Measurements from ENCODE around the gene CPSF7.
"Not testable (repeated sequence)": the region's sequence is repeated elsewhere in the genome, so short reads cannot be mapped to it uniquely, and the experiment has no call there.

CPSF7 gene

GRCh38 chr11:61429691-61430582 is at the start of gene CPSF7, which contains the start of gene SDHAF2:
Gene CPSF7 (minus strand): TSS chr11:61429975. CDS start chr11:61429235, 740 bp downstream.
Gene SDHAF2 (plus strand): TSS chr11:61430124. CDS start chr11:61430147, 23 bp downstream.
- DNase-seq: peak; percentile 97

DNA sequence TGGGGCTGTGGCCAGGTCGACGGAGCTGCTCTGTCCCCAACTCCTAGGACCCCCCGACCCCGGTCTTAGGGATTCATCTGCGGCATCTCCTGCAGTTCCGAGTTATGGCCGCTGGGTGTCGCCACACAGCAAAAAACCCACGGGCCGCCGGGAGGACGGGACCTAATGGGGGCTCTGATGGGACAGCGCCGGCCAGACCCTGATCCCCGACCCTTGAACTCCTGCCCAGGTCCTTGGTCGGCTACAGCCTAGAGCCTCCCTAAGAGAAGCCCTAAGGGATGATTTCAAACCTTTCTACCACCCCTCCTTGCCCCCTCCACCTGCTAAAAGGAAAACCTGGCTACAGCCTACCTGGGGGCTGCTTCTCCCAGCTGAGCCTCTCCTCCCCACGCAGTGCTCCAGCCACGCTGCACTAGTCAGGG is 48.0 kb upstream of the CPSF7 start:
- peak; percentile 17 for DNase-seq

DNA sequence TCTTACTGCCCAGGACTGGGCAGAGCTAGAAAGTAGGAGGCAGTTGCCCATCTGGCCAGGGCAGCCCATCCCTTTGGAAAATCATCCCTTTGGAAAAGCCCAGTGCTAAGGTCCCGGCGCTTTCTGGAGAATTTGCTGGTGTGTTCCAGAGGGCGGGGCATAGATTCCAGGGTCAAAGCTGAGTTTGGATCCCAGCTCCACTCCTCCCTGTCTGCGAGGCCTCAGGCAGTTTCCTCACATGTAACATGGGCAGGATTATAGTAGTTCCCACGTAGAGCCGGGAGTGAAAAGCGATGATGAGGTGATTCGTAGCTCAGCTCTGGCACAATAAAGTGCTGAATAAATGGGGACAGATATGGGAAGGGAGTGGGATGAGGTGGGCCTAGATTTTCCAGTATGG is 47.4 kb upstream of the CPSF7 start:
- DNase-seq: no peak

DNA sequence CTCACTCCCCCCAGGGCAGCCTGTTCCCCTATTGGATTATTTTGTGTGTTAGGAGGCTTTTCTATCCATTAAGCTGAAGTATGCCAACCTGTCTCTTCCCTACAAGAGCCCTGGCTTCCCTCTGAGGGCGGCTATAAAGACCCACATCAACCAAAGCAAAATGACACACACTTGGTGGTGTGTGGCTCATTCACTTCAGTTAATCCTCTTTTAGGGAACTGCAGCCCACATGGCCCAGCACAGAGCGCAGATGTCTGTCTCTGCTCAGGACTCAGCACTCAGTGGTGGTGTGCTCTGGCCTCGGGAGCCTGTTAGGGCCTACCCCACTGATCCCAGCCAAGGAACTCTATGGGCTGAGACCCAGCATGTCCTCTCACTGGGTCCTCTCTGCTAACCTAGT is 46.6 kb upstream of the CPSF7 start:
- no peak for DNase-seq

- DNase-seq: no peak
Observed at GRCh38 chr11:61475433-61475832, 45.7 kb upstream of the CPSF7 start.

DNA sequence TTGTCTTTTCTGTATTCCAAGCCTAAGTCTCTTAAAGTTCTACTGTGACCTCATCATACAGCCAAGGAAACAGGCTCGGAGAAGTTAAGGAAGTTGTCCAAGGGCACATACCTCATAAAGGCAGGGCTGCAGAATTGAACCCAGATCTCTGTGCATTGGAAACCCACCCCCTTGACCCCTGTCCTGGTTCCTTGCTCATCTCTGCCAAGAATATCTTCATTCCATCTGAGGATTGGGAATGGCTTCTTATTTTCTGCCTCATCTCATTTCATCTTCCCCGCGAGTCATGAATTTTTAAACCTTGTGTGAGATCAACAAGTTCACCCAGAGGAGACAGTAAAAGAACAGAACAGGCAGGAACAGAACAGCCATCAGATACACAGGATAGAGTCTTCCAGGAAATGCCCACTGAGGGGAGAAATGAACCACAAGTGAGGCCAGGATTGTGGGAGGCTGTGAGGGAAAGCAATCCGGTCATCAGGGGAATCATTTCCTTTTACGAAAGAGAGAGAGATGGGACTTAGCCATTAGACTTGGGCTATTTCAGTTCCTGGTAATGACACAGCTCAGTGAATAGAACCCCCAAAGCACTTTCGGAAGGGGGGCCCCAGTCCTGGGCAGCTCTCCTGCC is 44.4 kb upstream of the CPSF7 start:
- DNase-seq: no peak

GRCh38 chr11:61473370-61474012 is 43.7 kb upstream of the CPSF7 start:
- no peak for DNase-seq

GRCh38 chr11:61472868-61473267 is 43.1 kb upstream of the CPSF7 start:
- DNase-seq: no peak

- DNase-seq: no peak
Observed at GRCh38 chr11:61472282-61472681, 42.5 kb upstream of the CPSF7 start.

- DNase-seq: no peak
Observed at GRCh38 chr11:61468002-61468401, 38.2 kb upstream of the CPSF7 start.

- DNase-seq: not testable (repeated sequence)
Observed at GRCh38 chr11:61467602-61468001, 37.8 kb upstream of the CPSF7 start.

GRCh38 chr11:61460986-61461385 is 31.2 kb upstream of the CPSF7 start:
- DNase-seq: no peak

- DNase-seq: no peak
Observed at GRCh38 chr11:61460474-61460881, 30.7 kb upstream of the CPSF7 start.

DNA sequence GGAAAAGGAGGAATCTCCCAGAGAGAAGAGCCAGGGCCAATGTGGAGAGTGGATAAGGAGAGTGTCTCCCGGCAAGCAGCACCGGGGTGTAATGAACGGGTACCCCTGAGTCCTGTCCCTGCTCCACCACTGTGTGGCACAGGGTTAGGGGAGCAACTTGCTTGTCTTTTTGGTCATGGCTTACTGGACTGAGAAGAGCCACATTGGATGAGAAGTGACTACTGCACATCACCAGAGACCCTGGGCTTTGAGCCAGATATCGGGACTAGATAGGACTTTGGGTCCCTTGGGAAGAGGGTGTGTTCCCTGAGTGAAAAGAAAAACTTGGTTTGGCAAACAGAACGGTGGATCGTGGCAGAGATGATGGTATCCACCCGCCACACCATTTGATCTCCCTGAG is 24.7 kb upstream of the CPSF7 start:
- no peak for DNase-seq

GRCh38 chr11:61453695-61454094 is 23.9 kb upstream of the CPSF7 start:
- no peak for DNase-seq

DNA sequence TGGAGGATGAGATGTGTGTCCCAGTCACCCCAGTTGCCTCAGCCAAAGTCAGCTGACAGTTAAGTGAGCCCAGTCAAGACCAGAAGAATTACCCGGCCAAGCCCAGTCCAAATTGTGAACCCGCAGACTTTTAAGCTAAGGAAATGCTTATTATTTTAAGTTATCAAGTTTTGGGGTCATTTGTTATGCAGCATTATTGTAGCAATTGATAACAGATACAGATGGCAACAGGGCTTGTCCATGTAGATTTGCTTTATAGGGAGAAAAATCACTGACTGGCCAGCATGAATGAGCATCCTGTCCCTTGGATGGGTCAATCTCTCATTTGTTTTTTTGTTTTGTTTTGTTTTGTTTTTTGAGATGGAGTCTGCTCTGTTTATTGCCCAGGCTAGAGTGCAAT is 23.1 kb upstream of the CPSF7 start:
- DNase-seq: no peak

GRCh38 chr11:61448552-61448927 is 18.8 kb upstream of the CPSF7 start:
- no peak for DNase-seq

GRCh38 chr11:61447601-61448551 is 18.1 kb upstream of the CPSF7 start:
- no peak for DNase-seq

GRCh38 chr11:61446211-61446651 is 16.5 kb upstream of the CPSF7 start:
- DNase-seq: peak; percentile 59

DNA sequence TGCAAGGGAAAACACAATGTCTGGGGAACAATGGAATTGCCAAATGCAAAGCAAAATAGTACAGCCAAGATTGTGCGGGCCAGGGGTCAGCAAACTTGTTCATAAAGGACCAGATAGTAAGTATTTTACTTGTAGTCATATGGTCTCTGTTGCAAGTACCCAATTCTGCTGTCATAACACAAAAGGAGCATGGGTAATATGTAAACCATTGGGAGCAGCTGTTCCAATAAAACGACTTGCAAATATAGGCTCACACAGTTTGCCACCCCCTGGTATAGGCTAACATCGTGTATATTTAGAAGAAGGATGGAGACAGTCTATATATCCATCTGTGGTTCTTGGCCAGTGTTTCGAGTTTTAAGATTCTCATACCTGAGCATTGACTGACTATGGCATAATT is 15.7 kb upstream of the CPSF7 start:
- DNase-seq: no peak

GRCh38 chr11:61442616-61443015 is 12.8 kb upstream of the CPSF7 start:
- DNase-seq: no peak

DNA sequence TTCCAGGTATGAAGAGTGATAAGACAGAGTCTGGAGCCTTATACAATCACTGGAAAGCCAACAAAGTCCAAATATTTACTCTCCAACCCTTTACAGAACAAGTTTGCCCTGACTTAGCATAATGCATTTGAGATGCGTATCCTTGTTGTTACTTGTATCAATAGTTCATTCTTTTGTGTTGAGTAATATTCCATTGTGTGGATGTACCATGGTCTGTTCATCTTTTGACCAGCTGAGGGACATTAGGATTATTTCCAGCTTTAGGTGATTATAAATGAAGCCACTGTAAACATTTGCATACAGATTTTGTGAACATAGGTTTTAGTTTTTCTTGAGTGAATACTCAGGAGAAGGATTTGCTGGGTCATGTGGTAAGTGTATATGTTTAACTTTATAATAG is 9.8 kb upstream of the CPSF7 start:
- no peak for DNase-seq

DNA sequence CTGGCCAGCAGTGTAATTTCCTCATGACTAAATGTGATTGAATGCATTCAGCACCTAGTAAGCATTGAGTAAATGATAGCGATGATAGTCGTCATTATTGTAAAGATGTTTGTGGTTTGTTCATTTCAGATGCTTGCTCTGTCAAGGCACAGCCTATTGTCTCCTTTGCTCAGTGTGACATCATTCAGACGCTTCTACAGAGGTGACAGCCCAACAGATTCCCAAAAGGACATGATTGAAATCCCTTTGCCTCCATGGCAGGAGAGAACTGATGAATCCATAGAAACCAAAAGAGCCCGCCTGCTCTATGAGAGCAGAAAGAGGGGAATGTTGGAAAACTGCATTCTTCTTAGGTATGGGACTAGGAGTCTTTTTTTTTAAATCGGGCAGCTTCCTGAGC is 7.7 kb upstream of the CPSF7 start:
- no peak for DNase-seq

Measured in CD4-positive, alpha-beta T cell treated with Interferon gamma for 1 hour (primary cell).